HepG2 (cell line): ENCODE data around the gene CLIP2. TPM values are rescaled to one million over a fixed set of nuclear protein-coding genes. Genes with fewer than 3 reads are reported as not detected.

Source experiments
- ATAD3A ChIP-seq: sonication (generic); formaldehyde crosslinking; IDR thresholded peaks from 2 replicates; pipeline ENCODE4 v1.4.0; 2020; ENCODE audit warnings: missing genetic modification reagents
- FOXJ3 ChIP-seq: sonication (generic); formaldehyde crosslinking; IDR thresholded peaks from 2 replicates; pipeline ENCODE4 v1.4.0; 2020; ENCODE audit warnings: missing genetic modification reagents, mild to moderate bottlenecking, borderline replicate concordance
- MAZ ChIP-seq, 2 experiments: sonication (generic) in 1 of 2; formaldehyde crosslinking in 1 of 2; IDR thresholded peaks; 2 replicates each; pipeline versions ENCODE4 v1.5.0 to v1.6.1; 2012 to 2020; ENCODE audit warnings: low read depth in 2 of 2, mild to moderate bottlenecking in 2 of 2, borderline replicate concordance in 1 of 2, improper control_type of control experiment in 1 of 2, low read length in 1 of 2, missing genetic modification reagents in 1 of 2, moderate library complexity in 1 of 2
- MTF1 ChIP-seq: sonication (generic); formaldehyde crosslinking; IDR thresholded peaks from 2 replicates; pipeline ENCODE4 v1.5.0; 2020; ENCODE audit warnings: missing genetic modification reagents
- POLR2G ChIP-seq: fragments of 200-400 bp; formaldehyde crosslinking; IDR thresholded peaks from 2 replicates; pipeline ENCODE4 v1.6.1; 2018; ENCODE audit warnings: mild to moderate bottlenecking, low read depth, low read length, moderate library complexity
- RAD21 ChIP-seq: fragments of 450-650 bp; formaldehyde crosslinking; IDR thresholded peaks from 2 replicates; pipeline ENCODE4 v1.5.0; 2020; ENCODE audit warnings: mild to moderate bottlenecking
- ZNF253 ChIP-seq: sonication (generic); formaldehyde crosslinking; IDR thresholded peaks from 2 replicates; pipeline ENCODE4 v1.8.0; 2022; ENCODE audit warnings: mild to moderate bottlenecking, missing genetic modification reagents, borderline replicate concordance
- ZNF354B ChIP-seq: sonication (generic); formaldehyde crosslinking; IDR thresholded peaks from 2 replicates; pipeline ENCODE4 v1.8.0; 2022; ENCODE audit warnings: mild to moderate bottlenecking, missing genetic modification reagents
- ZNF629 ChIP-seq: sonication (generic); formaldehyde crosslinking; conservative IDR thresholded peaks from 2 replicates; pipeline ENCODE4 v1.5.0; 2020; ENCODE audit warnings: missing genetic modification reagents
- ZNF768 ChIP-seq: sonication (generic); formaldehyde crosslinking; IDR thresholded peaks from 2 replicates; pipeline ENCODE4 v1.4.0; 2020; ENCODE audit warnings: missing genetic modification reagents
- polyA plus RNA-seq, 8 experiments: library from polyadenylated mRNA; depleted of rRNA in 3 of 8; stranded (reverse) in 7 of 8; unstranded in 1 of 8; fragments of >200 nt; fragmentation: Illumina TruSeq in 4 of 8; extraction: Trizol in 4 of 8; gene quantifications; 2 replicates each; pipeline versions ENCODE4 v1.2.1 to v1.2.3, GENCODE V29; 2011 to 2016; ENCODE audit warnings: low read depth in 4 of 8, missing spikeins in 1 of 8, mixed read lengths in 1 of 8; ENCODE audit not compliant: insufficient read depth in 1 of 8
- total RNA-seq, 5 experiments: library from RNA; depleted of rRNA; stranded (reverse); fragments of >200 nt; fragmentation: Illumina TruSeq; extraction: Trizol; gene quantifications; 2 replicates each; pipeline ENCODE4 v1.2.3, GENCODE V29; 2016; ENCODE audit warnings: low read depth in 1 of 5
- TF ChIP-seq, protein P1 (sequence below): sonication (generic); formaldehyde crosslinking; IDR thresholded peaks from 2 replicates; pipeline ENCODE4 v1.4.0; 2020; ENCODE audit warnings: missing genetic modification reagents
- TF ChIP-seq, protein P2 (sequence below): sonication (generic); formaldehyde crosslinking; IDR thresholded peaks from 2 replicates; pipeline ENCODE4 v1.8.0; 2022; ENCODE audit warnings: mild to moderate bottlenecking, missing genetic modification reagents, moderate library complexity
- TF ChIP-seq, protein P3 (sequence below): sonication (generic); formaldehyde crosslinking; IDR thresholded peaks from 2 replicates; pipeline ENCODE4 v1.5.0; 2020; ENCODE audit warnings: mild to moderate bottlenecking, low read depth, missing genetic modification reagents, borderline replicate concordance
- TF ChIP-seq, protein P4 (sequence below): sonication (generic); formaldehyde crosslinking; IDR thresholded peaks from 2 replicates; pipeline ENCODE4 v1.9.0; 2022; ENCODE audit warnings: missing genetic modification reagents, mild to moderate bottlenecking, borderline replicate concordance
- TF ChIP-seq, protein P5 (sequence below): sonication (generic); formaldehyde crosslinking; IDR thresholded peaks from 2 replicates; pipeline ENCODE4 v1.4.0; 2020; ENCODE audit warnings: missing genetic modification reagents
- TF ChIP-seq, protein P6 (sequence below): sonication (generic); formaldehyde crosslinking; IDR thresholded peaks from 2 replicates; pipeline ENCODE4 v1.5.1; 2020; ENCODE audit warnings: mild to moderate bottlenecking, missing genetic modification reagents

Gene CLIP2
- total and polyA plus RNA-seq, 2 of the 13 experiments (the other 11 are each of a cell fraction or from before 2014, with no cell fraction given), result 6.5 to 17.4 TPM

DNA sequence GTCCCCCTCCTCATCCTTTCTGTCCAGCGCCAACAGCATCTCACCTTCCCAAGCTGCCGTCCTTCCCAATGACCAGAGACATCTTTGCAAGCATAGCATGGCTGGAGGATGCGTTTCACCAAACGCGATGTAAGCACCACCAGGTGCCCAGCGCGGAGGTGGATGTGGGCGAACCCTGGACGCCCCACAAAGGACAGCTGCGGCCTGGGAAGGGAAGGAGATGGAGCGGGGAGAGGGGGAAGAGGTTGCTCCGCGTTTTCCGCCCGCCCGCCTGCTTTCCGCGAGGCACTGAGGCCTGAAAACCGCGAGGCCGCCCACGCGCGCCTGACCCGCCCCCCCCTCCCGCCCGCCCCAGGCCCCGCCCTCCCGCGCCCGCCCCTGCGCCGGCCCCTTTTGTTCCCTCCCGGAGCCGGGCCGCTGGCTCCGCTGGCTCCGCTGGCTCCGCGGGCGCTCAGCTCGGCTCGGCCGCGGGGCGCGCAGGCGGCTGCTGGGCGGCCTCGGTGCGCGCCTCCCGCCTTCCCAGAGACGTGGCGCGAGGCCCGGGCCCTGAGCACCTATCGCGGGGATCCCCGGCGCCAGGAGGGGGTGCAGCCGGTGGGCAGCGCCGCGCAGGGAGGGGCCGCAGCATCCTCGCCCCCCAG, at the start of gene CLIP2 (continued):
- TF ChIP-seq ZNF253 (no peak), RAD21 (CRISPR knock-in tag) (peak; percentile 51; the same call in 1 of the 2 replicates), FOXJ3 (CRISPR knock-in tag) (no peak), ZNF768 (CRISPR knock-in tag) (peak; percentile 88), ATAD3A (CRISPR knock-in tag) (no peak), MAZ (IDR thresholded peaks at IDR 0.05; ENCODE audit: borderline replicate concordance, low read depth, low read length) (peak; percentile 47; the same call in 1 of the 2 replicates), MAZ (CRISPR knock-in tag; IDR thresholded peaks at IDR 0.05; ENCODE audit: low read depth) (peak; percentile 54; the same call in 1 of the 2 replicates), ZNF354B (CRISPR knock-in tag) (no peak), POLR2G (peak; percentile 55; the same call in 1 of the 2 replicates), ZNF629 (no peak), MTF1 (CRISPR knock-in tag) (no peak)
- TF ChIP-seq, protein P1, sequence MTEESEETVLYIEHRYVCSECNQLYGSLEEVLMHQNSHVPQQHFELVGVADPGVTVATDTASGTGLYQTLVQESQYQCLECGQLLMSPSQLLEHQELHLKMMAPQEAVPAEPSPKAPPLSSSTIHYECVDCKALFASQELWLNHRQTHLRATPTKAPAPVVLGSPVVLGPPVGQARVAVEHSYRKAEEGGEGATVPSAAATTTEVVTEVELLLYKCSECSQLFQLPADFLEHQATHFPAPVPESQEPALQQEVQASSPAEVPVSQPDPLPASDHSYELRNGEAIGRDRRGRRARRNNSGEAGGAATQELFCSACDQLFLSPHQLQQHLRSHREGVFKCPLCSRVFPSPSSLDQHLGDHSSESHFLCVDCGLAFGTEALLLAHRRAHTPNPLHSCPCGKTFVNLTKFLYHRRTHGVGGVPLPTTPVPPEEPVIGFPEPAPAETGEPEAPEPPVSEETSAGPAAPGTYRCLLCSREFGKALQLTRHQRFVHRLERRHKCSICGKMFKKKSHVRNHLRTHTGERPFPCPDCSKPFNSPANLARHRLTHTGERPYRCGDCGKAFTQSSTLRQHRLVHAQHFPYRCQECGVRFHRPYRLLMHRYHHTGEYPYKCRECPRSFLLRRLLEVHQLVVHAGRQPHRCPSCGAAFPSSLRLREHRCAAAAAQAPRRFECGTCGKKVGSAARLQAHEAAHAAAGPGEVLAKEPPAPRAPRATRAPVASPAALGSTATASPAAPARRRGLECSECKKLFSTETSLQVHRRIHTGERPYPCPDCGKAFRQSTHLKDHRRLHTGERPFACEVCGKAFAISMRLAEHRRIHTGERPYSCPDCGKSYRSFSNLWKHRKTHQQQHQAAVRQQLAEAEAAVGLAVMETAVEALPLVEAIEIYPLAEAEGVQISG (CRISPR knock-in tag), result 0 out of 2 replicates have a peak, but pooled peaks have one; percentile 17
- TF ChIP-seq, protein P2, sequence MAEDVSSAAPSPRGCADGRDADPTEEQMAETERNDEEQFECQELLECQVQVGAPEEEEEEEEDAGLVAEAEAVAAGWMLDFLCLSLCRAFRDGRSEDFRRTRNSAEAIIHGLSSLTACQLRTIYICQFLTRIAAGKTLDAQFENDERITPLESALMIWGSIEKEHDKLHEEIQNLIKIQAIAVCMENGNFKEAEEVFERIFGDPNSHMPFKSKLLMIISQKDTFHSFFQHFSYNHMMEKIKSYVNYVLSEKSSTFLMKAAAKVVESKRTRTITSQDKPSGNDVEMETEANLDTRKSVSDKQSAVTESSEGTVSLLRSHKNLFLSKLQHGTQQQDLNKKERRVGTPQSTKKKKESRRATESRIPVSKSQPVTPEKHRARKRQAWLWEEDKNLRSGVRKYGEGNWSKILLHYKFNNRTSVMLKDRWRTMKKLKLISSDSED (CRISPR knock-in tag), result no peak
- TF ChIP-seq, protein P3, sequence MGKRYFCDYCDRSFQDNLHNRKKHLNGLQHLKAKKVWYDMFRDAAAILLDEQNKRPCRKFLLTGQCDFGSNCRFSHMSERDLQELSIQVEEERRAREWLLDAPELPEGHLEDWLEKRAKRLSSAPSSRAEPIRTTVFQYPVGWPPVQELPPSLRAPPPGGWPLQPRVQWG, result no peak
- TF ChIP-seq, protein P4, sequence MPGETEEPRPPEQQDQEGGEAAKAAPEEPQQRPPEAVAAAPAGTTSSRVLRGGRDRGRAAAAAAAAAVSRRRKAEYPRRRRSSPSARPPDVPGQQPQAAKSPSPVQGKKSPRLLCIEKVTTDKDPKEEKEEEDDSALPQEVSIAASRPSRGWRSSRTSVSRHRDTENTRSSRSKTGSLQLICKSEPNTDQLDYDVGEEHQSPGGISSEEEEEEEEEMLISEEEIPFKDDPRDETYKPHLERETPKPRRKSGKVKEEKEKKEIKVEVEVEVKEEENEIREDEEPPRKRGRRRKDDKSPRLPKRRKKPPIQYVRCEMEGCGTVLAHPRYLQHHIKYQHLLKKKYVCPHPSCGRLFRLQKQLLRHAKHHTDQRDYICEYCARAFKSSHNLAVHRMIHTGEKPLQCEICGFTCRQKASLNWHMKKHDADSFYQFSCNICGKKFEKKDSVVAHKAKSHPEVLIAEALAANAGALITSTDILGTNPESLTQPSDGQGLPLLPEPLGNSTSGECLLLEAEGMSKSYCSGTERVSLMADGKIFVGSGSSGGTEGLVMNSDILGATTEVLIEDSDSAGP, result peak; percentile 35; the same call in 1 of the 2 replicates
- TF ChIP-seq, protein P5, sequence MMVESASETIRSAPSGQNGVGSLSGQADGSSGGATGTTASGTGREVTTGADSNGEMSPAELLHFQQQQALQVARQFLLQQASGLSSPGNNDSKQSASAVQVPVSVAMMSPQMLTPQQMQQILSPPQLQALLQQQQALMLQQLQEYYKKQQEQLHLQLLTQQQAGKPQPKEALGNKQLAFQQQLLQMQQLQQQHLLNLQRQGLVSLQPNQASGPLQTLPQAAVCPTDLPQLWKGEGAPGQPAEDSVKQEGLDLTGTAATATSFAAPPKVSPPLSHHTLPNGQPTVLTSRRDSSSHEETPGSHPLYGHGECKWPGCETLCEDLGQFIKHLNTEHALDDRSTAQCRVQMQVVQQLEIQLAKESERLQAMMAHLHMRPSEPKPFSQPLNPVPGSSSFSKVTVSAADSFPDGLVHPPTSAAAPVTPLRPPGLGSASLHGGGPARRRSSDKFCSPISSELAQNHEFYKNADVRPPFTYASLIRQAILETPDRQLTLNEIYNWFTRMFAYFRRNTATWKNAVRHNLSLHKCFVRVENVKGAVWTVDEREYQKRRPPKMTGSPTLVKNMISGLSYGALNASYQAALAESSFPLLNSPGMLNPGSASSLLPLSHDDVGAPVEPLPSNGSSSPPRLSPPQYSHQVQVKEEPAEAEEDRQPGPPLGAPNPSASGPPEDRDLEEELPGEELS (CRISPR knock-in tag), result no peak
- TF ChIP-seq, protein P6, sequence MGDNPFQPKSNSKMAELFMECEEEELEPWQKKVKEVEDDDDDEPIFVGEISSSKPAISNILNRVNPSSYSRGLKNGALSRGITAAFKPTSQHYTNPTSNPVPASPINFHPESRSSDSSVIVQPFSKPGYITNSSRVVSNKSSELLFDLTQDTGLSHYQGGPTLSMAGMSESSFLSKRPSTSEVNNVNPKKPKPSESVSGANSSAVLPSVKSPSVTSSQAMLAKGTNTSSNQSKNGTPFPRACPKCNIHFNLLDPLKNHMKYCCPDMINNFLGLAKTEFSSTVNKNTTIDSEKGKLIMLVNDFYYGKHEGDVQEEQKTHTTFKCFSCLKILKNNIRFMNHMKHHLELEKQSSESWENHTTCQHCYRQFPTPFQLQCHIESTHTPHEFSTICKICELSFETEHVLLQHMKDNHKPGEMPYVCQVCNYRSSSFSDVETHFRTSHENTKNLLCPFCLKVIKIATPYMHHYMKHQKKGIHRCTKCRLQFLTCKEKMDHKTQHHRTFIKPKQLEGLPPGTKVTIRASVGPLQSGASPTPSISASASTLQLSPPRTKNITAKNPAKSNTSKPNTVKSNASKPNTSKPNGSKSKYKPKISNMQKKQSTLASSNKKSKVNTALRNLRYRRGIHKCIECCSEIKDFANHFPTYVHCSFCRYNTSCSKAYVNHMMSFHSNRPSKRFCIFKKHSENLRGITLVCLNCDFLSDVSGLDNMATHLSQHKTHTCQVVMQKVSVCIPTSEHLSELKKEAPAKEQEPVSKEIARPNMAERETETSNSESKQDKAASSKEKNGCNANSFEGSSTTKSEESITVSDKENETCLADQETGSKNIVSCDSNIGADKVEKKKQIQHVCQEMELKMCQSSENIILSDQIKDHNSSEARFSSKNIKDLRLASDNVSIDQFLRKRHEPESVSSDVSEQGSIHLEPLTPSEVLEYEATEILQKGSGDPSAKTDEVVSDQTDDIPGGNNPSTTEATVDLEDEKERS, result no peak; the same call in 1 of the 2 replicates
